Large intestine (tissue), 3 donors: ENCODE data around the gene SLC25A4. TPM values are rescaled to one million over a fixed set of nuclear protein-coding genes. Genes with fewer than 3 reads are reported as not detected.
"Not testable (repeated sequence)": the region's sequence is repeated elsewhere in the genome, so short reads cannot be mapped to it uniquely, and the experiment has no call there.

Source experiments
- DNase-seq, 2 donors: peaks; one replicate each; pipeline versions ENCODE4 v3.0.0 to v3.0.0-alpha.2; 2013
- H3K27ac ChIP-seq: one replicate; pipeline ENCODE4 v1.5.1; 2013; ENCODE audit warnings: low read length
- H3K27me3 ChIP-seq: 2 replicates; pipeline ENCODE4 v1.6.1; 2013; ENCODE audit warnings: low read length; ENCODE audit not compliant: control insufficient read depth, insufficient read depth
- H3K36me3 ChIP-seq: 2 replicates; pipeline ENCODE4 v1.6.1; 2013; ENCODE audit warnings: low read length; ENCODE audit not compliant: control insufficient read depth, insufficient read depth
- H3K4me1 ChIP-seq: one replicate; pipeline ENCODE4 v1.6.1; 2013; ENCODE audit warnings: low read length; ENCODE audit not compliant: control insufficient read depth, insufficient read depth
- H3K4me3 ChIP-seq: one replicate; pipeline ENCODE4 v1.5.1; 2013; ENCODE audit warnings: low read length
- H3K9me3 ChIP-seq: one replicate; pipeline ENCODE4 v1.6.1; 2013; ENCODE audit warnings: mild to moderate bottlenecking, low read depth, low read length, moderate library complexity; ENCODE audit not compliant: control insufficient read depth
- whole genome bisulfite sequencing: methylation state at CpG from one replicate; pipeline ENCODE4 v1.1.5; 2013; ENCODE audit warnings: low lambda C conversion rate; ENCODE audit not compliant: insufficient coverage; 5-methylcytosine and 5-hydroxymethylcytosine counted together
- polyA plus RNA-seq: library from polyadenylated mRNA; unstranded; fragments of 120-200 nt; gene quantifications from one replicate; pipeline ENCODE4 v1.2.1, GENCODE V29; 2013

Gene SLC25A4
- polyA plus RNA-seq, 1 donor = 34.0 TPM

- peaks cover 13% of the 10 kb centered on the region for H3K27me3 ChIP-seq
- not testable (repeated sequence) for H3K36me3 ChIP-seq, H3K27ac ChIP-seq, H3K4me1 ChIP-seq, H3K4me3 ChIP-seq, DNase-seq, H3K9me3 ChIP-seq
- no CpG with 5 or more reads among the region's 5 CpGs for WGBS
Observed at GRCh38 chr4:185119467-185119866, 23.6 kb upstream of the SLC25A4 start.

GRCh38 chr4:185119927-185120630, 23.0 kb upstream of the SLC25A4 start:
- no peak for DNase-seq
- Histone ChIP-seq H3K9me3 (no peaks in the 10 kb centered on the region), H3K36me3 (no peaks in the 10 kb centered on the region), H3K4me3 (no peak overlapping the region), H3K27me3 (peaks cover 16% of the 10 kb centered on the region), H3K27ac (no peak overlapping the region), H3K4me1 (peaks cover 3% of the 10 kb centered on the region)
- no CpG with 5 or more reads among the region's 3 CpGs for WGBS

- Histone ChIP-seq H3K9me3 (no peaks in the 10 kb centered on the region), H3K4me3 (no peak overlapping the region), H3K27me3 (peaks cover 18% of the 10 kb centered on the region), H3K4me1 (peaks cover 3% of the 10 kb centered on the region), H3K36me3 (no peaks in the 10 kb centered on the region), H3K27ac (no peak overlapping the region)
- WGBS = 60% methylated on average over 1 of the region's 6 CpGs
- no peak for DNase-seq
Observed at GRCh38 chr4:185120631-185120946, 22.5 kb upstream of the SLC25A4 start.

GRCh38 chr4:185122681-185123345, 20.3 kb upstream of the SLC25A4 start:
- no CpG with 5 or more reads among the region's 6 CpGs for WGBS
- no peak overlapping the region for H3K4me3 ChIP-seq
- DNase-seq = no peak
- H3K4me1 ChIP-seq = no peaks in the 10 kb centered on the region
- no peaks in the 10 kb centered on the region for H3K36me3 ChIP-seq
- H3K27ac ChIP-seq = no peak overlapping the region
- H3K27me3 ChIP-seq = peaks cover 34% of the 10 kb centered on the region
- H3K9me3 ChIP-seq = peaks cover 5% of the 10 kb centered on the region

- peaks cover 46% of the 10 kb centered on the region for H3K27me3 ChIP-seq
- no peaks in the 10 kb centered on the region for H3K36me3 ChIP-seq
- H3K9me3 ChIP-seq = peaks cover 9% of the 10 kb centered on the region
- H3K4me3 ChIP-seq = no peak overlapping the region
- H3K4me1 ChIP-seq = no peaks in the 10 kb centered on the region
- 67% methylated on average over 1 of the region's 3 CpGs for WGBS
- no peak for DNase-seq
- H3K27ac ChIP-seq = no peak overlapping the region
Observed at GRCh38 chr4:185124006-185124405, 19.1 kb upstream of the SLC25A4 start.

- no peaks in the 10 kb centered on the region for H3K36me3 ChIP-seq
- peak overlapping the region; percentile 27 for H3K4me3 ChIP-seq
- peak in 1 of 2 donors; percentile 36 for DNase-seq
- H3K4me1 ChIP-seq = no peaks in the 10 kb centered on the region
- WGBS = no CpG with 5 or more reads among the region's 64 CpGs
- H3K9me3 ChIP-seq = peaks cover 9% of the 10 kb centered on the region
- peaks cover 43% of the 10 kb centered on the region for H3K27me3 ChIP-seq
- no peak overlapping the region for H3K27ac ChIP-seq
Observed at GRCh38 chr4:185127021-185127925, 15.8 kb upstream of the SLC25A4 start.

- Histone ChIP-seq H3K36me3 (no peaks in the 10 kb centered on the region), H3K9me3 (peaks cover 9% of the 10 kb centered on the region), H3K27me3 (peaks cover 38% of the 10 kb centered on the region), H3K4me3 (peak overlapping the region; percentile 40), H3K4me1 (no peaks in the 10 kb centered on the region), H3K27ac (no peak overlapping the region)
- peak in 1 of 2 donors; percentile 37 for DNase-seq
- no CpG with 5 or more reads among the region's 74 CpGs for WGBS
Observed at GRCh38 chr4:185128272-185129119, 14.6 kb upstream of the SLC25A4 start.

GRCh38 chr4:185134307-185134869, 8.7 kb upstream of the SLC25A4 start:
- peak in 1 of 2 donors; percentile 53 for DNase-seq
- H3K4me1 ChIP-seq = no peaks in the 10 kb centered on the region
- H3K9me3 ChIP-seq = no peaks in the 10 kb centered on the region
- no peaks in the 10 kb centered on the region for H3K36me3 ChIP-seq
- H3K27ac ChIP-seq = no peak overlapping the region
- peaks cover 12% of the 10 kb centered on the region for H3K27me3 ChIP-seq
- 50% methylated on average over 2 of the region's 3 CpGs for WGBS
- no peak overlapping the region for H3K4me3 ChIP-seq

- H3K4me1 ChIP-seq = peaks cover 3% of the 10 kb centered on the region
- no peak for DNase-seq
- no peak overlapping the region for H3K4me3 ChIP-seq
- no peaks in the 10 kb centered on the region for H3K9me3 ChIP-seq
- peaks cover 15% of the 10 kb centered on the region for H3K27me3 ChIP-seq
- WGBS = no CpG with 5 or more reads among the region's 24 CpGs
- no peak overlapping the region for H3K27ac ChIP-seq
- no peaks in the 10 kb centered on the region for H3K36me3 ChIP-seq
Observed at GRCh38 chr4:185137233-185137925, 5.7 kb upstream of the SLC25A4 start.
